Measurements from ENCODE around the gene TNNT2. TPM values are rescaled to one million over a fixed set of nuclear protein-coding genes. Genes with fewer than 3 reads are reported as not detected.
A peak's percentile ranks its signal among the peaks of the same experiment; 100 is the strongest.

The TNNT2 gene
- total RNA-seq, 1 donor from 2014 or later, result 8,708 TPM

DNA sequence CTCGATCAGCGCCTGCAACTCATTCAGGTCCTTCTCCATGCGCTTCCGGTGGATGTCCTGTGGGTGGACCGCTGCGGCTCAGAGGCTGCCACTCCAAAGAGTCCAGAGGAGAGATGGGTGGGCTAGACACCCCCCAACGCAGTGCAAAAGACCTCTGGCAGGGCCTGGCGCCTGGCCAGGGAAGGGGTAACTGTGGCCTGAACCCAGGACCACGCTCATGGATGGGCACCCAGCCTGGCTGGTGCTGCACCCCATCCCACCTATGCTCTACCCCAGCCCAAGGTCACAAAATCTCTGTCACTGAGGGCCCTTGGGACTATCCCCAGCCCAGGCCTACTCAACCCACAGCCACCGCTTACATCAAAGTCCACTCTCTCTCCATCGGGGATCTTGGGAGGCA is 12.2 kb downstream of the TNNT2 start:
- H3K36me3 ChIP-seq, result peaks cover 89% of the 10 kb centered on the region
- H3K4me3 ChIP-seq, result no peak overlapping the region
- peak overlapping the region; percentile 60 for H3K27ac ChIP-seq (replicated peaks)
- TF ChIP-seq, protein P1, sequence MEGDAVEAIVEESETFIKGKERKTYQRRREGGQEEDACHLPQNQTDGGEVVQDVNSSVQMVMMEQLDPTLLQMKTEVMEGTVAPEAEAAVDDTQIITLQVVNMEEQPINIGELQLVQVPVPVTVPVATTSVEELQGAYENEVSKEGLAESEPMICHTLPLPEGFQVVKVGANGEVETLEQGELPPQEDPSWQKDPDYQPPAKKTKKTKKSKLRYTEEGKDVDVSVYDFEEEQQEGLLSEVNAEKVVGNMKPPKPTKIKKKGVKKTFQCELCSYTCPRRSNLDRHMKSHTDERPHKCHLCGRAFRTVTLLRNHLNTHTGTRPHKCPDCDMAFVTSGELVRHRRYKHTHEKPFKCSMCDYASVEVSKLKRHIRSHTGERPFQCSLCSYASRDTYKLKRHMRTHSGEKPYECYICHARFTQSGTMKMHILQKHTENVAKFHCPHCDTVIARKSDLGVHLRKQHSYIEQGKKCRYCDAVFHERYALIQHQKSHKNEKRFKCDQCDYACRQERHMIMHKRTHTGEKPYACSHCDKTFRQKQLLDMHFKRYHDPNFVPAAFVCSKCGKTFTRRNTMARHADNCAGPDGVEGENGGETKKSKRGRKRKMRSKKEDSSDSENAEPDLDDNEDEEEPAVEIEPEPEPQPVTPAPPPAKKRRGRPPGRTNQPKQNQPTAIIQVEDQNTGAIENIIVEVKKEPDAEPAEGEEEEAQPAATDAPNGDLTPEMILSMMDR (IDR thresholded peaks at IDR 0.05; ENCODE audit: borderline replicate concordance), result no peak
- peaks cover 43% of the 10 kb centered on the region for H3K4me1 ChIP-seq
- peak; percentile 15 for DNase-seq
- intact Hi-C loops (cut with micrococcal nuclease), result no loop called here
- H3K27me3 ChIP-seq (ENCODE audit: low read depth), result no peaks in the 10 kb centered on the region
- H3K9me3 ChIP-seq (replicated peaks), result no peaks in the 10 kb centered on the region

GRCh38 chr1:201364808-201365105 is 12.7 kb downstream of the TNNT2 start:
- intact Hi-C loops (cut with micrococcal nuclease), result loop anchor here (5.0 kb wide), 1 partner anchor 107 kb away; no protein-coding TSS in a partner anchor
- TF ChIP-seq, protein P1 (IDR thresholded peaks at IDR 0.05; ENCODE audit: borderline replicate concordance), result no peak
- H3K27ac ChIP-seq (replicated peaks), result peak overlapping the region; percentile 60

DNA sequence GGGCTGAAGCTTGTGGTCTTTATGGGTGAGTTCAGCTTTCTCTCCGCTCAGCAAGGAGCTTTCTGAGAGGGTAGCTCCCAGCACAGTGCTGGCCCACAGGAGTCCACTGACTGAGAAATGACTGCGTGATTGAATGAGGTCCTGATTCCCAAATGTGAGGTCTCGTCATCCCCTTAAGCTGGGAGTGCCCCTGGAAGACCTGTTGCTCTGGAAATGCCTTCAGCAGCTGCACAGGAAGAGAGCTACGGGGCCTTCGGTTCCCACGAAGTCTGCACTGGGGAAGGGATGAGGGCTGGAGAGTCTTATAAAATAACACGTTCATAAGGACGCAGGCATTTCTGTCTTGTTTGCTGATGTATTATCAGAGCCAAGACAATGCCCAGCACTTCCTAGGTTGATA is 14.0 kb downstream of the TNNT2 start:
- TF ChIP-seq, protein P1 (IDR thresholded peaks at IDR 0.05; ENCODE audit: borderline replicate concordance), result no peak

More at GRCh38 chr1:201364808-201365105, 12.7 kb downstream of the TNNT2 start:
- H3K9me3 ChIP-seq (replicated peaks), result no peaks in the 10 kb centered on the region
- H3K27me3 ChIP-seq (ENCODE audit: low read depth), result no peaks in the 10 kb centered on the region
- peaks cover 39% of the 10 kb centered on the region for H3K4me1 ChIP-seq
- H3K36me3 ChIP-seq, result peaks cover 89% of the 10 kb centered on the region
- H3K4me3 ChIP-seq, result no peak overlapping the region
- DNase-seq, result peak; percentile 9

GRCh38 chr1:201362906-201363305 is 14.6 kb downstream of the TNNT2 start:
- peaks cover 84% of the 10 kb centered on the region for H3K36me3 ChIP-seq
- peak overlapping the region; percentile 60 for H3K27ac ChIP-seq (replicated peaks)
- TF ChIP-seq, protein P1 (IDR thresholded peaks at IDR 0.05; ENCODE audit: borderline replicate concordance), result no peak
- DNase-seq, result peak; percentile 11
- H3K27me3 ChIP-seq (ENCODE audit: low read depth), result no peaks in the 10 kb centered on the region
- intact Hi-C loops (cut with micrococcal nuclease), result loop anchor here (5.0 kb wide), 1 partner anchor 106 kb away; no protein-coding TSS in a partner anchor
- H3K4me1 ChIP-seq, result peaks cover 30% of the 10 kb centered on the region
- H3K4me3 ChIP-seq, result no peak overlapping the region
- H3K9me3 ChIP-seq (replicated peaks), result no peaks in the 10 kb centered on the region

More for the DNA sequence above, 14.0 kb downstream of the TNNT2 start:
- Histone ChIP-seq H3K4me3 (no peak overlapping the region), H3K36me3 (peaks cover 85% of the 10 kb centered on the region), H3K27me3 (ENCODE audit: low read depth) (no peaks in the 10 kb centered on the region), H3K4me1 (peaks cover 30% of the 10 kb centered on the region), H3K9me3 (replicated peaks) (no peaks in the 10 kb centered on the region), H3K27ac (replicated peaks) (peak overlapping the region; percentile 60)
- intact Hi-C loops (cut with micrococcal nuclease), result loop anchor here (5.0 kb wide), 1 partner anchor 106 kb away; no protein-coding TSS in a partner anchor
- DNase-seq, result peak; percentile 7

DNA sequence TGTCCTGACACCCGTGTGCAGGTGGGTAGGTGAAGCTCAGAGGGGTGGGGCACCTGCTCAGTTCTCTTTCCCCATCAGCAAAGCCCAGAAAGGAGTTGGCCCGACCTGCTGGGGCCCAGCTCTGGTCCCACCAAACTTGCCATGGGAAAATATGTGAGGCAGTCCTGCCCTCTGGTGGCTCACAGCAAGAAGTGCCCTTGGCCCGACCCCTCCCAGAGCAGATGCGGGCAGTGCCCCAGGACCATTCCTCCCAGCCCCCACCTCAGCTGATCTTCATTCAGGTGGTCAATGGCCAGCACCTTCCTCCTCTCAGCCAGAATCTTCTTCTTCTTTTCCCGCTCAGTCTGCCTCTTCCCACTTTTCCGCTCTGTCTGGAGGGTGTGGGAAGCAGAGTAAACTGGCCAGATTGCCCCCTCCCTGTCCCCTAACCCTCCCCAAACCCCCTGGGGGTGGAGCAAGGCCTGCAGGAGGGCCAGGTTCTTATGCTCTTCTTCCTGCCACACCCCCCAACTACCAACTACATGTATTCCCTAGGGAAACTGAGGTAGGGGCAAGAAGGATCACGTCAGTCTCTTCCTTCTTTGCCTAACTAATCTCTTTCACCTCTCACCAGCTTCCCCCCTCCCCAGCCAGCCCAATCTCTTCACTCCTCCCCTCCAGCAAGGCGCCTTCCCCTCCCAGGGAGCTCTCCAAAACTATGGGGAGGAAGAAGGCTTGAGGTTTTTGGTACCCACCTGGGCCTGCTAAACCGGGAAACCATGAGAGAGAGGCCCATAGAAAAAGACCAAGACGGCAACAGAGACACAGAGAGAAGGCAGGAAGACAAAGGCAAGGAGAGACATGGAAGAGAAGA is 15.6 kb downstream of the TNNT2 start:
- intact Hi-C loops (cut with micrococcal nuclease), result loop anchor here (5.0 kb wide), 1 partner anchor 105 kb away; no protein-coding TSS in a partner anchor
- Histone ChIP-seq H3K27ac (replicated peaks) (peak overlapping the region; percentile 60), H3K4me3 (no peak overlapping the region), H3K9me3 (replicated peaks) (no peaks in the 10 kb centered on the region), H3K4me1 (peaks cover 30% of the 10 kb centered on the region), H3K36me3 (peaks cover 76% of the 10 kb centered on the region), H3K27me3 (ENCODE audit: low read depth) (no peaks in the 10 kb centered on the region)
- TF ChIP-seq, protein P1 (IDR thresholded peaks at IDR 0.05; ENCODE audit: borderline replicate concordance), result peak; percentile 78
- peak; percentile 19 for DNase-seq

Measured in left ventricle myocardium inferior (tissue), 1 donor.